ENCODE results near the gene ARHGAP32. TPM values are rescaled to one million over a fixed set of nuclear protein-coding genes. Genes with fewer than 3 reads are reported as not detected.

Gene ARHGAP32
- polyA plus RNA-seq, 1 of the 3 experiments (the other 2 are of a cell fraction) = 4.8 TPM

- Histone ChIP-seq H3K79me2 (ENCODE audit: insufficient read depth) (no peaks in the 10 kb centered on the region), H3K9me3 (no peaks in the 10 kb centered on the region), H3K9ac (no peak overlapping the region), H3K4me3 (ENCODE audit: low read depth in 2 of 2, low read length in 1 of 2) (no peak overlapping the region), H2AFZ (ENCODE audit: low read depth) (no peak overlapping the region), H3K36me3 (replicated peaks in 1 of 2; ENCODE audit: control insufficient read depth in 1 of 2, insufficient read depth in 2 of 2, low read length in 1 of 2) (no peaks in the 10 kb centered on the region), H3K9me2 (no peaks in the 10 kb centered on the region), H3K27ac (ENCODE audit: low read depth in 2 of 2, low read length in 1 of 2) (no peak overlapping the region), H3F3A (replicated peaks; ENCODE audit: insufficient read depth) (no peaks in the 10 kb centered on the region), H3K4me2 (no peak overlapping the region), H3K27me3 (ENCODE audit: insufficient read depth) (peaks cover 5% of the 10 kb centered on the region; the same call in 1 of the 2 replicates), H4K20me1 (ENCODE audit: insufficient read depth) (no peaks in the 10 kb centered on the region), H3K4me1 (ENCODE audit: control insufficient read depth in 1 of 2, insufficient read depth in 2 of 2, low read depth in 1 of 2, low read length in 1 of 2) (no peaks in the 10 kb centered on the region; a peak in 1 of 4 replicates)
- ChIA-PET CTCF (interaction anchor here (1.0 to 4.8 kb wide), 3 partner anchors 14 to 40 kb away, joined by 3 to 26 read pairs (median 24); no protein-coding TSS in a partner anchor), POLR2A (no interaction called here)
- TF ChIP-seq GATA2 (CRISPR knock-in tag; IDR thresholded peaks at IDR 0.05) (no peak), RFX5 (IDR thresholded peaks at IDR 0.05; ENCODE audit: low read length) (no peak), FOXJ3 (CRISPR knock-in tag; IDR thresholded peaks at IDR 0.05) (no peak), JUND (IDR thresholded peaks at IDR 0.05) (no peak), RAD21 (IDR thresholded peaks at IDR 0.05; ENCODE audit: low read length) (no peak)
- WGBS (ENCODE audit: low lambda C conversion rate) = 65% methylated on average over 11 of the region's 16 CpGs
- no peak for DNase-seq
These were observed 267.4 kb downstream of the ARHGAP32 start for GRCh38 chr11:128924510-128925249.

- DNase-seq = no peak
- no peak overlapping the region for H3K9ac ChIP-seq
- H3K79me2 ChIP-seq (ENCODE audit: insufficient read depth) = no peaks in the 10 kb centered on the region
- H4K20me1 ChIP-seq (ENCODE audit: insufficient read depth) = no peaks in the 10 kb centered on the region
- H3F3A ChIP-seq (replicated peaks; ENCODE audit: insufficient read depth) = no peaks in the 10 kb centered on the region
- H3K27me3 ChIP-seq (ENCODE audit: insufficient read depth) = peaks cover 5% of the 10 kb centered on the region; the same call in 1 of the 2 replicates
- H2AFZ ChIP-seq (ENCODE audit: low read depth) = no peak overlapping the region
- no peak overlapping the region for H3K27ac ChIP-seq (ENCODE audit: low read depth in 2 of 2, low read length in 1 of 2)
- ChIA-PET POLR2A (no interaction called here), CTCF (interaction anchor here (0.9 to 4.8 kb wide), 4 partner anchors 10 to 39 kb away, joined by 3 to 26 read pairs (median 14); no protein-coding TSS in a partner anchor)
- H3K36me3 ChIP-seq (replicated peaks in 1 of 2; ENCODE audit: control insufficient read depth in 1 of 2, insufficient read depth in 2 of 2, low read length in 1 of 2) = no peaks in the 10 kb centered on the region
- H3K4me3 ChIP-seq (ENCODE audit: low read depth in 2 of 2, low read length in 1 of 2) = no peak overlapping the region
- no peaks in the 10 kb centered on the region for H3K9me2 ChIP-seq
- H3K9me3 ChIP-seq = no peaks in the 10 kb centered on the region
- 62% methylated on average over 7 of the region's 7 CpGs for WGBS (ENCODE audit: low lambda C conversion rate)
- H3K4me2 ChIP-seq = no peak overlapping the region
- no peak for TF ChIP-seq TAF1 (IDR thresholded peaks at IDR 0.05; ENCODE audit: borderline replicate concordance, low read depth, low read length)
- no peak for TF ChIP-seq FOXM1 (IDR thresholded peaks at IDR 0.05; ENCODE audit: low read depth)
- TF ChIP-seq NFIC (IDR thresholded peaks at IDR 0.05; ENCODE audit: borderline replicate concordance) = no peak
- TF ChIP-seq EZH2phosphoT487 (IDR thresholded peaks at IDR 0.05; ENCODE audit: borderline replicate concordance, low read depth) = no peak
- no peak for TF ChIP-seq CTCF (IDR thresholded peaks at IDR 0.05)
- TF ChIP-seq TEAD4 (IDR thresholded peaks at IDR 0.05; ENCODE audit: borderline replicate concordance, insufficient read depth) = no peak
- TF ChIP-seq REST (IDR thresholded peaks at IDR 0.05; ENCODE audit: low read depth, low read length) = no peak
- TF ChIP-seq IRF3 (IDR thresholded peaks at IDR 0.05; ENCODE audit: low read depth, low read length) = no peak
- TF ChIP-seq SIN3A (IDR thresholded peaks at IDR 0.05; ENCODE audit: borderline replicate concordance, low read depth, low read length) = no peak
- TF ChIP-seq SMC3 (IDR thresholded peaks at IDR 0.05; ENCODE audit: low read depth, low read length) = no peak
- TF ChIP-seq GATA2 (CRISPR knock-in tag; IDR thresholded peaks at IDR 0.05) = no peak
- no peak for TF ChIP-seq MAX (IDR thresholded peaks at IDR 0.05; ENCODE audit: low read depth)
- H3K4me1 ChIP-seq (ENCODE audit: control insufficient read depth in 1 of 2, insufficient read depth in 2 of 2, low read depth in 1 of 2, low read length in 1 of 2) = no peaks in the 10 kb centered on the region
These were observed 268.0 kb downstream of the ARHGAP32 start for GRCh38 chr11:128924104-128924503.
